Activated CD8-positive, alpha-beta memory T cell treated with anti-CD3 and anti-CD28 coated beads for 4 hours (primary cell): ENCODE measurements around the gene CERS6.
A peak's percentile ranks its signal among the peaks of the same experiment; 100 is the strongest.

Experiments
- DNase-seq, 2 donors: peaks; one replicate each; pipeline ENCODE4 v3.0.0-alpha.2; 2020; ENCODE audit warnings: low read depth in 2 of 2

CERS6 gene

DNA sequence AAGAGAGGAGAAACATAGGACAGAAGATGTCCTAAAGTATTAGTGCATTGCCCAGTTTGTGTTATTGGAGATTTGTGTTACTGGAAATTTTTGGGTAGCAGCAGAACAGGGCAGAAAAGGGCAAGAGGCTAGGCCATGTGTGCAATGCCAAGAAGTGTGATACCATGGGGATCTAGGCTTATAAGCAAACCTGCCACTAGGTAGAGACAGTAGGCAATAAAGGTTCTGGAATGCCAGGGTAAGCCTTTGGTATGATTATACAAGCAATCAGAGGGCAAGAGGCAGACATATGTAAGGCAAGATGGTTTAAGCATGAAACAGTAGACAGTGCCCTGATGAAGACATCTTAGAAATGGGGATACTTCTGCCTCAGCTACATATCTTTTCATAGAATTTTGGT is 12.3 kb upstream of the CERS6 start:
- no peak for DNase-seq

GRCh38 chr2:168445960-168446359 is 10.1 kb upstream of the CERS6 start:
- DNase-seq, result no peak

DNA sequence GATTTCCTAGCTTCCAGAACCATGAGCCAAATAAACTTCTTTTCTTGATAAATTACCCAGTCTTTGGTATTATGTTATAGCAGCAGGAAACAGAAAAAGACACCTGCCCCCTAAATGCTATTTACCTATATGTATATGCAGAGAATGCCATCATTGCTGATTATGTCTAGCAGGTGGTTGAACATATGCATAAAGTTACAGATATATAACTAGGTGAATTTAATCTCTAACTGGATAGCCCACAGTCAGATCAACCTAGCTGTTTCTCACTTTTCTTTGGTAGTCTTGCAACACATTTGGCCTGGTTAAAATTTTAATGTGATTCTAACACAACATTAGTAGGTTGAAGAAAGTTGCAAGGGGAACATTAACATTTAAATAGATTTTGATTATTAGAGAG is 7.1 kb upstream of the CERS6 start:
- DNase-seq, result no peak

DNA sequence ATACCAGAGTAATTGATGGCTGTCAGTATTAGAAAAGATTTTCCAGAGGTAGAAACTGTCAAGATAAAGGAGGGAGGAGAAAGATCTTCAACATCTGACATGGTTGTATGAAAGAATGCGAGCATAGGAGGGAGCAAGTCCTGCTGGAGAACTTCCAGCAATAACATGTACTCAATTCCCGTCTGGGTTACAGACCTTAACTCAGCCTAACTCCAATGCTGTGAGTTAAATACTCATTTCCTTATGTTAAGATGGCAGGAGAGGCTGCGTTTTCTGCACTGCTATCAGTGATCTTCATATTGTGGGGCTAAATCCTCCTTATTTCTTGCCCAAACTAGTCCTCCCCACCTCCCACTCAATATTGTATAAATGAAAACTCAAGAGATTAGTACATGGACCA is 6.7 kb upstream of the CERS6 start:
- DNase-seq, result no peak

DNA sequence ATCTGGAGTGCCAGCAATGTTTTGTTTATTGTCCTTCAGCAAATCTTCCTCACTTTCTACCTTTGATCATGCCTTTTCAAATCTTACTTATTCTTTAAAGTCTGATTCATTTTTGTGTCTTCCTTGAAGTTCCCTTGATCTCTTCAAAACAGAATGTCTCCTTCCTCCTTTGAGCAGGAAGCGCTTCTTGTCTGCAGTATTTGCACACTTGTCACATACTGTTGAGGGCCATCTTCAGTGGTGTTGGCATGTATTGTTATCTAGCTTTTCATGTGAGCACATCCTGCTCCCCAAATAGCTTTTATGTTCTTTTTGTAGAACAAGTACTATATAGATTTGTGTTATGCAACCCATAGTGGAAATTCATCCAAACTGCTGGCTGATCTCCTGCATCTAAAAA is 5.9 kb upstream of the CERS6 start:
- DNase-seq, result no peak

DNA sequence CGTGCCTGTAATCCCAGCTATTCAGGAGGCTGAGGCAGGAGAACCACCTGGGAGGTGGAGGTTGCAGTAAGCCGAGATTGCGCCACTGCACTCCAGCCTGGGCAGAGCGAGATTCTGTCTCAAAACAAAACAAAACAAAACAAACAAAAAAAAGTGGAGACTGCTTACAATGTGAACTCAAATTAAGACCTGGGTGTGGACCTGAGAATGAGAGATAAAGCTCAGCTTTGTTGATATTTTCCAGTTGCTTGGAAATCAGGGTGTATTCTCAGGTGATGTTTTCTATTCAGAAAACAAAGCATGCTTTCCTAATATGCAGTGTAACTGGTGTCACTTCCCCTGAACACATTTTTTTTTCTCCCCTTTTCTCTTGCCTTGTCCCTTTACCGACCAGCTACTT is 5.3 kb upstream of the CERS6 start:
- no peak for DNase-seq

DNA sequence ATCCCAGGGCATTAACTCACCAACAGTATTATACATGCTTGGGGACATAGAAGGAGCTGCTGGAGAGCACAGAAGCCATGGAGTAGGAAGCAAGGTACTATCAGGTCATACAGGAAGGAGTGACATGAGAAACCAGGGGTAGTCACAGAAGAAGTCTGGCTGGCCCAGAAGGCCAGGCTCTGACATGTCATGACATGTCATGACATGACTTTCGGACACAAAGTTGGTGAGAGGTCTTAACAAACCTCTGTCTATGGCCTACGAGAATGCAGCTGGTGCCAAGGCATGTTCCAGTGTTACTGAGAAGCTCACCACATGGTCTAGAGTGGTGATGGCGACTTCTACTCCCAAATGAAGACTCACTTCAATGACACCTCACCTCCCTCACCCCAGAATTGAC is 3.3 kb upstream of the CERS6 start:
- no peak for DNase-seq

DNA sequence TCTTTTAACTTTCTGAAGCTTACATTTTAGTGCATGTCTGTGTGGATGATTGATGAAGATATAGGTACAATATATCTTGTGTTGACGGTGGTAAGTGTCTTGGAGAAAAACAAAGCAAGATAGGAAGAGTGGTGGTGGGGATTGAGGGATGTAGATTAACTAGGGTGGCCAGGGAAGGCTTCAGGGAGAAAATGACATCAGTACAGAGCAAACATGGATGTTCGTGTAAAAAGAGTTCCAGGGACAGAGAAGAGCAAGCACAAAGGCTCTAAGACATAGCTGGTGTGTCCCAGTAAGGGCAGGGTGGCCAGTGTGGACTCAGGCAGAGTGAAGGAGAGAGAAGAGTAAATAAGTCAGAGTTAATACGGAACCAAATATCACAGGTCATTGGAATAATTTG is 2.7 kb upstream of the CERS6 start:
- no peak for DNase-seq

- no peak for DNase-seq
These were observed 1.1 kb upstream of the CERS6 start for GRCh38 chr2:168454737-168455644.

- DNase-seq, result peak in 1 of 2 donors; percentile 13
These were observed 583 bp downstream of the CERS6 start for GRCh38 chr2:168456521-168457189.

GRCh38 chr2:168457190-168457895 is 1.3 kb downstream of the CERS6 start:
- no peak for DNase-seq

DNA sequence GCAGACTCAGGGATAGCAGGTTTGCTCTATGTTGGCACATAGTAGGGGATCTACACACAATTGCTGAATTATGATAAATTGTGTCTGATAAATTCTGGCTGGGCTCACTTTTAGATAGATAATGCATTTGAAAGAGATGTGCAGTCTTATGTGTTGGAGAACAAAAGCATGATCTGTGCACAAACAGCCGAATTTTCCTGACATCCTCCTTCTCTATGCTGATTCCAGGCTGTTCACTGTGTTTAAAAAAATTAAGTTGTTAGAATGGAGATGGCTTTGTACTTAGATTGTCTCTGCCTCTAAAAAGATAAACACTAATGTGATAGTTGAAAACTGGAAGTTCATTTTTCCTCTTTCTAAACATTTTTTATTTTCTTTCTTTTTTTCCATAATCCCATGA is 2.1 kb downstream of the CERS6 start:
- DNase-seq, result no peak

DNA sequence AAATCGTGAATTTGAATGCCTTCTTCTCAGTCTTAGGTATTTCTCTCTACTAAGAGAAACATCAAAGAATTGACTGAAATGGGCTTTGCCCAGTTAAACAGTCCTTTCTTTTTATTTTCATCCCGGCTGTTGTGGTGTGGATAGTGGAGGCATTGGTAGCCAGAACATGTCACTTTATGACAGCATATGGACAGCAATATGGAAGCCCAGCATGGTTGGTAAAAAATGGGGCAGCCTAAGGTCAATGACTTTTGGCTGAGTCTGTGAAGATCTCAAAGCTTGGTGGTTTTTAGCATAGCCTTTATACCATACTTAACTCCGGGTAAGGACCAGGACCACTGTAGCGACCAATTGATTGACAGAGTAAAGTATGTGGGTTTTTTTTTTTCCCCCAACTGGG is 3.2 kb downstream of the CERS6 start:
- no peak for DNase-seq

DNA sequence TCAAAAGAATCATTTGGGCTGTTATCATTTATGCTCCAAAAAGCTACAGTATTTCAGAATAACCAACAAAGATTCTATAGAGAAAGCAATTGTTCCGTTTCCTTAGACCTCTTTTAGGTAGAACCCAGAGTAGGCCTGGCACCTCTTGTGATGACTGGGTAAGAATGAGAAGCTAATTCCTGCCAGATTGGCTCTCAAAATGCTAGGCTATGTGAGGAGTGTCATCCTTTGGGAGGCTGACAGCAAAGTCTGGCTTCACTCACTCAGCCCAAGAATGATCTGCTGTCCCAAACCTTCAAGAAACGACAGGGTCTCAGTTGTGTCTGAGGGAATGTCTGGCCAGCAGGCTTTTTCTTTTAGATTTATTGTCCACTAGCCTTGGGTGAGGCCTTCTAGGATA is 4.5 kb downstream of the CERS6 start:
- no peak for DNase-seq

DNA sequence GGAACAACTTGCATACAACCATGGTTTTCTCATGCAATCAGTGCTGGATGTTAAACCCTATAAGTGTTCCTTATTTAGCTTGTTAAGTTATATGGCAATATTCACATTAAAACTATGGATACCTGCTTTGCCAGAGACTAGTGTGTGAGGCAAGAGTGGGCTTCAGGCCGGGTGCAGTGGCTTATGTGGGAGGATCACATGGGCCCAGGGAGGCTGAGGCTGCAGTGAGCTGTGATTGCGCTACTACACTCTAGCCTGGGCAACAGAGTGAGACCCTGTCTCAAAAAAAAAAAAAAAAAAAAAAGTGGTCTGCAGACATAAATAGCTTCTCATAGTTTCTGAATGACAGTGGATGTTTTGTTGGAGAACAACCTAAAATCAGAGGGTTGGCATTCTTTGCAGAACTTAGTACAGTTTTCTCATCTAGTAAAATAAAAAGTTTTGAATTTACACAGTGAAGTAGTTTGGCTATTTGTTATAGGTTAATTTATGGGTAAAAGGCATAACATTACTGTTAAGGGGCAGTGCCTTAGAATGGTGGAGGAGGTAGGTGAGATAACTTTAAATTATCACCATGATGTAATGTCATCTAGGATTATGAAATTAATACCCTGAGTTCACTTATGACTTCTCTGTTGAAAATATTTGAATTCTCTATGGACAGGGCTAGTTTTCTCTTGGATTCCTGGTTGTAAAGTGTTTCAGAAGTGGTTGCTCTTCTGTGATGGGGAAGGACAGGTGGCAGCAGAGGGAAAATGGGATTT is 5.3 kb downstream of the CERS6 start:
- DNase-seq, result no peak

DNA sequence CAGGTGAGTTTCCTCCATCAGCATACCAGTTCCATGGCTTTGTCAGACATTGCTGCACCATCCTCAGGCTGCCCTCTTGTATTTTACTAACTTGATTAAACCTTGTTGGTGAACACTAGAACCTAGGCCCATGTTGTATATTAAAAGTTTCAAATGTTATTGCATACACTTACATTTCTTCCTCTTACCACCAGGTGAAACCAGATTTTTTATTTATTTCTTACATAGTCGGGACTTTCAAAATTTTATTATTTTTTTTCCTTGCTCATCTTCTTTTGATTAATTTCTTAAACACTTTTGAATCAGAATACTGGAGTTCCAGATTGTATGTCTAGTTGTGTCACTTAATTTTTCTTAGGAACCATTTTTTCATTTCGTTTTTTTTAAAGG is 5.9 kb downstream of the CERS6 start:
- DNase-seq, result no peak

GRCh38 chr2:168462543-168463045 is 6.5 kb downstream of the CERS6 start:
- DNase-seq, result no peak

- DNase-seq, result no peak
These were observed 9.5 kb downstream of the CERS6 start for GRCh38 chr2:168465594-168465993.

- DNase-seq, result no peak
These were observed 10.2 kb downstream of the CERS6 start for GRCh38 chr2:168466190-168466737.

GRCh38 chr2:168466834-168467565 is 10.9 kb downstream of the CERS6 start:
- no peak for DNase-seq

DNA sequence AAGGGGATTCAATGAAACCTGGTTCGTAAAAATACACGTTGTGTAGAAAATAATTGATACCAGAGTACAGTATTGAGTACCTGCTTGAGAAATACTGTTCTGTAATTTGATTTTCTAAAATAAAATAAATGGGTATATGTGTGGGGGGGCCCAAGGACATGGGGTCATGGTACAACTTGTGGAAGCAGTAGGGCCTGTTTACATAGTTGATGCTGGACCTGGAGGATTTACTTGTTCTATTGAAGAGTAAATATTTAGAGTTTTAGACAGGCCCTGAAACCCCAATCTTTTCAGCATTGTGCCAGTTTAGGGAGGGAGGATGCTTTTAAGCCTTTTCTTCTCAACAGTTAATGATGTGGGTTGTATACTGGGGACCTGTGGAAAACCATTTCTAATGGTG is 11.7 kb downstream of the CERS6 start:
- DNase-seq, result no peak
